Upper lobe of left lung (tissue), 4 donors: Measurements from ENCODE around the gene LINC00305.

Source experiments
- POLR2A ChIP-seq, 4 donors: fragments of 450-650 bp; IDR thresholded peaks; one replicate each; pipeline ENCODE4 v1.5.1; 2016 to 2017; ENCODE audit warnings: antibody characterized with exemption in 4 of 4, mild to moderate bottlenecking in 2 of 4
- TF ChIP-seq, protein P1 (sequence below), 6 experiments: fragments of 450-650 bp in 4 of 6; fragments of 200-600 bp in 2 of 6; sonication (generic) in 2 of 6; IDR thresholded peaks; one replicate each; pipeline ENCODE4 v1.5.1; 2016 to 2019; ENCODE audit warnings: antibody characterized with exemption in 6 of 6

DNA sequence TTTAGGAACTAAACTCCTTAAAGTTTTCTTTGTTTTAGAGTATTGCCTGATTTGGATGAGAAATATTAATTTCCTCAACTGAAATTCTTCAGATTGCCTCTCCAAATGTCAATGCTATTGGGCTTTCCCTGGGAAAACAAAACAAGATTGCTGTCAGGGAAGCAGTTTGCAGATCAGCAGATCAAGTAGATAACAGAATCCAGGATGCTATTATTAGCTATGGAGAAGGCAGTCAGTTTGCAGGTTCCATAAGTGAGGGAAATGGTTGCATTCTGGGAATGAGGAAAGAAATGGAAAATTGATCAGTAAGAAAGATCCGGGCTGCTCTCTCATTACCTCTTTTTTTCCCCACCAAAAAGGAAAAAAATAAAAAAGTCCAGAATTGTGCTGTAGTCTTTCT lies 11.0 kb downstream of the LINC00305 start:
- TF ChIP-seq, protein P1, sequence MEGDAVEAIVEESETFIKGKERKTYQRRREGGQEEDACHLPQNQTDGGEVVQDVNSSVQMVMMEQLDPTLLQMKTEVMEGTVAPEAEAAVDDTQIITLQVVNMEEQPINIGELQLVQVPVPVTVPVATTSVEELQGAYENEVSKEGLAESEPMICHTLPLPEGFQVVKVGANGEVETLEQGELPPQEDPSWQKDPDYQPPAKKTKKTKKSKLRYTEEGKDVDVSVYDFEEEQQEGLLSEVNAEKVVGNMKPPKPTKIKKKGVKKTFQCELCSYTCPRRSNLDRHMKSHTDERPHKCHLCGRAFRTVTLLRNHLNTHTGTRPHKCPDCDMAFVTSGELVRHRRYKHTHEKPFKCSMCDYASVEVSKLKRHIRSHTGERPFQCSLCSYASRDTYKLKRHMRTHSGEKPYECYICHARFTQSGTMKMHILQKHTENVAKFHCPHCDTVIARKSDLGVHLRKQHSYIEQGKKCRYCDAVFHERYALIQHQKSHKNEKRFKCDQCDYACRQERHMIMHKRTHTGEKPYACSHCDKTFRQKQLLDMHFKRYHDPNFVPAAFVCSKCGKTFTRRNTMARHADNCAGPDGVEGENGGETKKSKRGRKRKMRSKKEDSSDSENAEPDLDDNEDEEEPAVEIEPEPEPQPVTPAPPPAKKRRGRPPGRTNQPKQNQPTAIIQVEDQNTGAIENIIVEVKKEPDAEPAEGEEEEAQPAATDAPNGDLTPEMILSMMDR (IDR thresholded peaks at IDR 0.05): no peak
- no peak for TF ChIP-seq POLR2A (IDR thresholded peaks at IDR 0.05)
